ENCODE measurements around the gene GPR15. TPM values are rescaled to one million over a fixed set of nuclear protein-coding genes. Genes with fewer than 3 reads are reported as not detected.

GPR15 gene
- total and polyA plus RNA-seq, 2 donors (not counting 1 experiment from before 2014, with no cell fraction given), result under 0.01 TPM; not detected in 1

- Histone ChIP-seq H3K9ac (ENCODE audit: insufficient read depth, low read length) (no peak overlapping the region), H3K9me3 (ENCODE audit: control insufficient read depth, insufficient read depth, low read depth, low read length) (no peaks in the 10 kb centered on the region), H3K4me3 (replicated peaks in 1 of 4; ENCODE audit: control extremely low read depth in 1 of 4, insufficient read depth in 1 of 4, low read depth in 3 of 4, low read length in 4 of 4) (no peak overlapping the region), H3K4me2 (ENCODE audit: extremely low read depth, insufficient read depth, low read length) (no peak overlapping the region), H3K27ac (ENCODE audit: insufficient read depth, low read length) (no peak overlapping the region), H2AFZ (ENCODE audit: low read length) (no peak overlapping the region), H4K20me1 (ENCODE audit: control insufficient read depth, extremely low read depth, insufficient read depth, low read length) (no peaks in the 10 kb centered on the region), H3K79me2 (ENCODE audit: control insufficient read depth, insufficient read depth, low read length) (no peaks in the 10 kb centered on the region), H3K36me3 (ENCODE audit: control insufficient read depth, insufficient read depth, low read length) (no peaks in the 10 kb centered on the region), H3K4me1 (ENCODE audit: control insufficient read depth, extremely low read depth, insufficient read depth, low read length) (no peaks in the 10 kb centered on the region), H3K27me3 (ENCODE audit: control insufficient read depth, insufficient read depth, low read length) (no peaks in the 10 kb centered on the region)
- TF ChIP-seq EZH2 (IDR thresholded peaks at IDR 0.05; ENCODE audit: low read length, missing control alignments) (no peak), CTCF (conservative IDR thresholded peaks at IDR 0.05 in 1 of 2, IDR thresholded peaks at IDR 0.05 in 1 of 2; ENCODE audit: low read depth in 1 of 2, low read length in 2 of 2) (no peak)
- DNase-seq (ENCODE audit: low read depth in 2 of 2), result no peak
These were observed 9.9 kb downstream of the GPR15 start for GRCh38 chr3:98541695-98542094.

- no peak for DNase-seq (ENCODE audit: low read depth in 2 of 2)
- no peaks in the 10 kb centered on the region for H3K27me3 ChIP-seq (ENCODE audit: control insufficient read depth, insufficient read depth, low read length)
- H3K4me3 ChIP-seq (replicated peaks in 1 of 4; ENCODE audit: control extremely low read depth in 1 of 4, insufficient read depth in 1 of 4, low read depth in 3 of 4, low read length in 4 of 4), result no peak overlapping the region
- no peaks in the 10 kb centered on the region for H4K20me1 ChIP-seq (ENCODE audit: control insufficient read depth, extremely low read depth, insufficient read depth, low read length)
- no peak overlapping the region for H3K27ac ChIP-seq (ENCODE audit: insufficient read depth, low read length)
- no peaks in the 10 kb centered on the region for H3K9me3 ChIP-seq (ENCODE audit: control insufficient read depth, insufficient read depth, low read depth, low read length)
- H3K4me2 ChIP-seq (ENCODE audit: extremely low read depth, insufficient read depth, low read length), result no peak overlapping the region
- no peak overlapping the region for H2AFZ ChIP-seq (ENCODE audit: low read length)
- no peaks in the 10 kb centered on the region for H3K4me1 ChIP-seq (ENCODE audit: control insufficient read depth, extremely low read depth, insufficient read depth, low read length)
- H3K79me2 ChIP-seq (ENCODE audit: control insufficient read depth, insufficient read depth, low read length), result no peaks in the 10 kb centered on the region
- no peaks in the 10 kb centered on the region for H3K36me3 ChIP-seq (ENCODE audit: control insufficient read depth, insufficient read depth, low read length)
- H3K9ac ChIP-seq (ENCODE audit: insufficient read depth, low read length), result no peak overlapping the region
- no peak for TF ChIP-seq EZH2 (IDR thresholded peaks at IDR 0.05; ENCODE audit: low read length, missing control alignments)
These were observed 10.8 kb downstream of the GPR15 start for GRCh38 chr3:98542623-98543022.

GRCh38 chr3:98545940-98546339, 14.2 kb downstream of the GPR15 start:
- Histone ChIP-seq H3K36me3 (ENCODE audit: control insufficient read depth, insufficient read depth, low read length) (no peaks in the 10 kb centered on the region), H3K4me3 (replicated peaks in 1 of 4; ENCODE audit: control extremely low read depth in 1 of 4, insufficient read depth in 1 of 4, low read depth in 3 of 4, low read length in 4 of 4) (no peak overlapping the region), H2AFZ (ENCODE audit: low read length) (no peak overlapping the region), H3K79me2 (ENCODE audit: control insufficient read depth, insufficient read depth, low read length) (no peaks in the 10 kb centered on the region), H3K9ac (ENCODE audit: insufficient read depth, low read length) (no peak overlapping the region), H3K27me3 (ENCODE audit: control insufficient read depth, insufficient read depth, low read length) (no peaks in the 10 kb centered on the region), H3K4me2 (ENCODE audit: extremely low read depth, insufficient read depth, low read length) (no peak overlapping the region), H3K27ac (ENCODE audit: insufficient read depth, low read length) (no peak overlapping the region), H4K20me1 (ENCODE audit: control insufficient read depth, extremely low read depth, insufficient read depth, low read length) (no peaks in the 10 kb centered on the region), H3K9me3 (ENCODE audit: control insufficient read depth, insufficient read depth, low read depth, low read length) (no peaks in the 10 kb centered on the region), H3K4me1 (ENCODE audit: control insufficient read depth, extremely low read depth, insufficient read depth, low read length) (no peaks in the 10 kb centered on the region)
- TF ChIP-seq EZH2 (IDR thresholded peaks at IDR 0.05; ENCODE audit: low read length, missing control alignments) (no peak), CTCF (conservative IDR thresholded peaks at IDR 0.05 in 1 of 2, IDR thresholded peaks at IDR 0.05 in 1 of 2; ENCODE audit: low read depth in 1 of 2, low read length in 2 of 2) (no peak)
- DNase-seq (ENCODE audit: low read depth in 2 of 2), result no peak

Data from fibroblast of lung (primary cell).